ENCODE measurements around the gene MINDY2.

Gene MINDY2

GRCh38 chr15:58755350-58755749 lies 15.8 kb upstream of the MINDY2 start:
- no peaks in the 10 kb centered on the region for H3K27me3 ChIP-seq (ENCODE audit: insufficient read depth, low read length, poor library complexity)
- no peak overlapping the region for H3K27ac ChIP-seq (ENCODE audit: low read length)
- H3K79me2 ChIP-seq (ENCODE audit: insufficient read depth, low read length): no peaks in the 10 kb centered on the region
- no peaks in the 10 kb centered on the region for H3K36me3 ChIP-seq (ENCODE audit: insufficient read depth, low read length)
- H3K9me3 ChIP-seq (ENCODE audit: insufficient read depth, low read length, severe bottlenecking): no peaks in the 10 kb centered on the region
- H4K20me1 ChIP-seq (ENCODE audit: insufficient read depth, low read length): no peaks in the 10 kb centered on the region
- H3K9ac ChIP-seq (ENCODE audit: low read depth, low read length): no peak overlapping the region
- H3K4me2 ChIP-seq (ENCODE audit: insufficient read depth, low read length): no peak overlapping the region
- DNase-seq: no peak
- no peak for TF ChIP-seq EZH2 (IDR thresholded peaks at IDR 0.05; ENCODE audit: borderline replicate concordance, low read depth, low read length, severe bottlenecking)
- no peak for TF ChIP-seq CTCF (IDR thresholded peaks at IDR 0.05; ENCODE audit: borderline replicate concordance, extremely low read depth, low read length, poor library complexity, severe bottlenecking)
- no peak for ATAC-seq (ENCODE audit: insufficient read depth, low read depth)
- H3K4me3 ChIP-seq (ENCODE audit: low read depth in 1 of 2, low read length in 2 of 2): no peak overlapping the region
- H3K4me1 ChIP-seq (ENCODE audit: insufficient read depth, low read length): peaks cover 6% of the 10 kb centered on the region
- no peak overlapping the region for H2AFZ ChIP-seq (ENCODE audit: low read depth, low read length)

GRCh38 chr15:58755956-58756355 lies 15.1 kb upstream of the MINDY2 start:
- no peaks in the 10 kb centered on the region for H3K4me1 ChIP-seq (ENCODE audit: insufficient read depth, low read length)
- H2AFZ ChIP-seq (ENCODE audit: low read depth, low read length): no peak overlapping the region
- no peaks in the 10 kb centered on the region for H3K36me3 ChIP-seq (ENCODE audit: insufficient read depth, low read length)
- DNase-seq (no peak), ATAC-seq (ENCODE audit: insufficient read depth, low read depth) (no peak)
- no peak overlapping the region for H3K9ac ChIP-seq (ENCODE audit: low read depth, low read length)
- no peaks in the 10 kb centered on the region for H3K27me3 ChIP-seq (ENCODE audit: insufficient read depth, low read length, poor library complexity)
- no peaks in the 10 kb centered on the region for H3K9me3 ChIP-seq (ENCODE audit: insufficient read depth, low read length, severe bottlenecking)
- H4K20me1 ChIP-seq (ENCODE audit: insufficient read depth, low read length): no peaks in the 10 kb centered on the region
- H3K79me2 ChIP-seq (ENCODE audit: insufficient read depth, low read length): no peaks in the 10 kb centered on the region
- no peak overlapping the region for H3K4me2 ChIP-seq (ENCODE audit: insufficient read depth, low read length)
- H3K27ac ChIP-seq (ENCODE audit: low read length): no peak overlapping the region
- H3K4me3 ChIP-seq (ENCODE audit: low read depth in 1 of 2, low read length in 2 of 2): no peak overlapping the region
- TF ChIP-seq CTCF (IDR thresholded peaks at IDR 0.05; ENCODE audit: borderline replicate concordance, extremely low read depth, low read length, poor library complexity, severe bottlenecking) (no peak), EZH2 (IDR thresholded peaks at IDR 0.05; ENCODE audit: borderline replicate concordance, low read depth, low read length, severe bottlenecking) (no peak)

- Histone ChIP-seq H3K27me3 (ENCODE audit: insufficient read depth, low read length, poor library complexity) (no peaks in the 10 kb centered on the region), H3K4me3 (ENCODE audit: low read depth in 1 of 2, low read length in 2 of 2) (no peak overlapping the region), H3K27ac (ENCODE audit: low read length) (no peak overlapping the region), H3K4me1 (ENCODE audit: insufficient read depth, low read length) (no peaks in the 10 kb centered on the region), H2AFZ (ENCODE audit: low read depth, low read length) (no peak overlapping the region), H3K79me2 (ENCODE audit: insufficient read depth, low read length) (no peaks in the 10 kb centered on the region), H4K20me1 (ENCODE audit: insufficient read depth, low read length) (no peaks in the 10 kb centered on the region), H3K9me3 (ENCODE audit: insufficient read depth, low read length, severe bottlenecking) (no peaks in the 10 kb centered on the region), H3K9ac (ENCODE audit: low read depth, low read length) (no peak overlapping the region), H3K36me3 (ENCODE audit: insufficient read depth, low read length) (no peaks in the 10 kb centered on the region), H3K4me2 (ENCODE audit: insufficient read depth, low read length) (no peak overlapping the region)
- DNase-seq (no peak), ATAC-seq (ENCODE audit: insufficient read depth, low read depth) (no peak)
- TF ChIP-seq EZH2 (IDR thresholded peaks at IDR 0.05; ENCODE audit: borderline replicate concordance, low read depth, low read length, severe bottlenecking) (no peak), CTCF (IDR thresholded peaks at IDR 0.05; ENCODE audit: borderline replicate concordance, extremely low read depth, low read length, poor library complexity, severe bottlenecking) (no peak)
Observed at GRCh38 chr15:58758141-58758540, 13.0 kb upstream of the MINDY2 start.
